ENCODE measurements around the gene TMCC3. TPM values are rescaled to one million over a fixed set of nuclear protein-coding genes. Genes with fewer than 3 reads are reported as not detected.

Gene TMCC3
- total RNA-seq, 1 experiment from 2014 or later, result 2.1 TPM

DNA sequence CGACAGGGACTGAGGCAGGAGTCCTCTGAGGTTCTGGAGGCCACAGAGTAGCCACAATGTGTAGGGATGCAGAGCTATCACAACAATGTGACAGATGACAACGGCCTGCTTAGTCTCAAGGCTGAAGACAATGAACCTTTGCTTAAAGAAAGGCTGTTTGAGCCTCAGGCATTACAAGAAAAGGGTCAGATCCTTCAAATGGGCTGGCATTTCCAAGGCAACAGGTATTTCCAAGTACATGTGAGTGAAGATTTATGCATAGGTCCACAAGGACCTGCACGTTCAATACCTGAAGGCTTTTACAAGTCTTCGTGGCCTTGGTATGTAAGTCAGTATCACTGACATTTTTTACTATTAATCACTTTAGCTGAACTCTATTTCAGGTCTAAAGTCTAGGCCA is 62.0 kb downstream of the TMCC3 start:
- peaks cover 4% of the 10 kb centered on the region for H3K4me1 Mint-ChIP-seq (ENCODE audit: low read depth, unreplicated experiment)
- intact Hi-C loops (cut with micrococcal nuclease; ENCODE audit: unreplicated experiment), result no loop called here
- no peaks in the 10 kb centered on the region for H3K9me3 ChIP-seq
- BruUV-seq (replicated peaks), result no TSS peak
- TF ChIP-seq CTCF (IDR thresholded peaks at IDR 0.05; ENCODE audit: insufficient read depth in 1 of 2, low read depth in 1 of 2, low read length in 1 of 2, severe bottlenecking in 1 of 2, unreplicated experiment in 1 of 2), result no peak
- ChIA-PET POLR2A (no interaction called here), CTCF (no interaction called here)
- H3K27me3 Mint-ChIP-seq (ENCODE audit: insufficient read depth, unreplicated experiment), result no peaks in the 10 kb centered on the region
- no peaks in the 10 kb centered on the region for H3K4me1 ChIP-seq
- DNase-seq, result no peak
- no peaks in the 10 kb centered on the region for H3K27me3 ChIP-seq (replicated peaks; ENCODE audit: control insufficient read depth, insufficient read depth, low read length)
- H3K36me3 ChIP-seq (ENCODE audit: control insufficient read depth, insufficient read depth, low read length), result no peaks in the 10 kb centered on the region
- no peak overlapping the region for H3K4me3 ChIP-seq (ENCODE audit: low read depth, low read length)
- no peak overlapping the region for H3K27ac Mint-ChIP-seq (ENCODE audit: unreplicated experiment)
- no peaks in the 10 kb centered on the region for H3K36me3 Mint-ChIP-seq (ENCODE audit: insufficient read depth, unreplicated experiment)
- H3K9me3 Mint-ChIP-seq (ENCODE audit: unreplicated experiment), result no peaks in the 10 kb centered on the region
- no peak overlapping the region for H3K4me3 Mint-ChIP-seq (ENCODE audit: unreplicated experiment)

- H3K36me3 ChIP-seq (ENCODE audit: control insufficient read depth, insufficient read depth, low read length), result no peaks in the 10 kb centered on the region
- H3K4me1 ChIP-seq, result no peaks in the 10 kb centered on the region
- no peak overlapping the region for H3K4me3 Mint-ChIP-seq (ENCODE audit: unreplicated experiment)
- no peak for TF ChIP-seq CTCF (IDR thresholded peaks at IDR 0.05; ENCODE audit: insufficient read depth in 1 of 2, low read depth in 1 of 2, low read length in 1 of 2, severe bottlenecking in 1 of 2, unreplicated experiment in 1 of 2)
- no peaks in the 10 kb centered on the region for H3K27me3 Mint-ChIP-seq (ENCODE audit: insufficient read depth, unreplicated experiment)
- intact Hi-C loops (cut with micrococcal nuclease; ENCODE audit: unreplicated experiment), result no loop called here
- H3K4me3 ChIP-seq (ENCODE audit: low read depth, low read length), result no peak overlapping the region
- no peaks in the 10 kb centered on the region for H3K9me3 ChIP-seq
- peaks cover 4% of the 10 kb centered on the region for H3K4me1 Mint-ChIP-seq (ENCODE audit: low read depth, unreplicated experiment)
- no peaks in the 10 kb centered on the region for H3K27me3 ChIP-seq (replicated peaks; ENCODE audit: control insufficient read depth, insufficient read depth, low read length)
- no TSS peak for BruUV-seq (replicated peaks)
- H3K36me3 Mint-ChIP-seq (ENCODE audit: insufficient read depth, unreplicated experiment), result no peaks in the 10 kb centered on the region
- no peak for DNase-seq
- ChIA-PET POLR2A (no interaction called here), CTCF (no interaction called here)
- no peaks in the 10 kb centered on the region for H3K9me3 Mint-ChIP-seq (ENCODE audit: unreplicated experiment)
- H3K27ac Mint-ChIP-seq (ENCODE audit: unreplicated experiment), result no peak overlapping the region
Observed at GRCh38 chr12:94587266-94588241, 62.8 kb downstream of the TMCC3 start.

DNA sequence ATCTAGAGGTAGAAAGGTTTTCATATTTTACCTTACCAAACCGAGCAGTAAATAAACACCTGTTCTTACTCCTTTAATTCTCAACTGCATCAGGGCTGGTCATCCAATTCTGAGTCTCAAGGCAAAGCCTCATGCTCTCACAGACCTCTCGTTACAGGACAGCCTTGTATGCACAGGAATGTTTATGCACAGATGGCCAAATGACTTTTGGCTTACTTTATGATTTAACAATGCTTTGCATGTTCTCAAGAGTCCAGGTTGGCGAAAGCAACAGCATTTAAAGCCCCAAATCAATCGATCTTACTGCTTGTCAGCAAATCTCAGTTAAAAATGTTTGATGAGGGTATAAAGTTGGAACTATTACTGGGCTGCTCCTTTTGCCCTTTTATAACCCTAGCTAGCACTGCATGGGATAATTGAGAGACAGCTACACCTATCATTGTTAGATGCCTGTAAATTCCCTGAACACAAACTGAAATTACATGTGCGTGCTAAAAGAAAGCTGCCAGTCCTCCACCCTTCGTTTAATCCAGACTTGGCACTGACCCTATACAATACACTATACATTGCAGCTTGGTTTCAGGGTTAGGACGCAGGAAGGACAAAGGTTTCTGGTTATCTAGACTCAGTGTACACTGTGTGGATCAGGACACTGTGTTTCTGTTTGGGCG is 63.6 kb downstream of the TMCC3 start:
- BruUV-seq (replicated peaks), result no TSS peak
- no peak for TF ChIP-seq CTCF (IDR thresholded peaks at IDR 0.05; ENCODE audit: insufficient read depth in 1 of 2, low read depth in 1 of 2, low read length in 1 of 2, severe bottlenecking in 1 of 2, unreplicated experiment in 1 of 2)
- peaks cover 4% of the 10 kb centered on the region for H3K4me1 Mint-ChIP-seq (ENCODE audit: low read depth, unreplicated experiment)
- H3K27ac Mint-ChIP-seq (ENCODE audit: unreplicated experiment), result no peak overlapping the region
- intact Hi-C loops (cut with micrococcal nuclease; ENCODE audit: unreplicated experiment), result no loop called here
- ChIA-PET POLR2A (no interaction called here), CTCF (no interaction called here)
- Histone ChIP-seq H3K4me1 (no peaks in the 10 kb centered on the region), H3K9me3 (no peaks in the 10 kb centered on the region), H3K27me3 (replicated peaks; ENCODE audit: control insufficient read depth, insufficient read depth, low read length) (no peaks in the 10 kb centered on the region), H3K4me3 (ENCODE audit: low read depth, low read length) (no peak overlapping the region), H3K36me3 (ENCODE audit: control insufficient read depth, insufficient read depth, low read length) (no peaks in the 10 kb centered on the region)
- no peaks in the 10 kb centered on the region for H3K9me3 Mint-ChIP-seq (ENCODE audit: unreplicated experiment)
- H3K4me3 Mint-ChIP-seq (ENCODE audit: unreplicated experiment), result no peak overlapping the region
- DNase-seq, result no peak
- no peaks in the 10 kb centered on the region for H3K36me3 Mint-ChIP-seq (ENCODE audit: insufficient read depth, unreplicated experiment)
- no peaks in the 10 kb centered on the region for H3K27me3 Mint-ChIP-seq (ENCODE audit: insufficient read depth, unreplicated experiment)

All from Caco-2 (cell line).